Subcutaneous adipose tissue (tissue), 4 donors: ENCODE measurements around the gene TNS3. TPM values are rescaled to one million over a fixed set of nuclear protein-coding genes. Genes with fewer than 3 reads are reported as not detected.

Source experiments
- CTCF ChIP-seq: fragments of 450-650 bp; IDR thresholded peaks from one replicate; pipeline ENCODE4 v1.5.1; 2016; ENCODE audit warnings: low read depth, mild to moderate bottlenecking, control low read depth, antibody characterized with exemption, moderate library complexity
- total RNA-seq, 4 donors: library from RNA; depleted of rRNA; stranded (reverse); fragments of >200 nt; gene quantifications; one replicate each; pipeline ENCODE4 v1.1.0, GENCODE V29; 2016

Gene TNS3
- total RNA-seq, 4 donors from 2014 or later = 104 to 137 (median 110) TPM

DNA sequence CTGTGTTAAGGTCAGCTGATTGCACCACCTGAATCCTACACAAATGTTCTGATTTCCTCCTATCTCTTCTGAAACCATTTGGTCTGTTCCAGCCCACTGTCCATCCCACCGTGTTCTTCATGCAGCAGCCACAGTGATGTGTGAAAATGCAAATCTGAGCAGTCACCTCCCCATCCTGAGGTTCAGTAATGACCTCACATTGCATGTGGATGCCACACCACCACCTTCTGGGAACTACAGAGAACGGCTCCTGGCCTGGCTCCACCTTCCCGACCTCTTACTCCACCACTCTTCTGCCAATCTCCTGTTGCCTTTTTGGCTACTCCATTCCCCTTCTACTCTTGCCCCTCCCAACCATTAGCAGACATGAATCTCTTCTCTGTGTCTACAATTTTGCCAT lies 244.4 kb downstream of the TNS3 start:
- TF ChIP-seq CTCF = no peak

DNA sequence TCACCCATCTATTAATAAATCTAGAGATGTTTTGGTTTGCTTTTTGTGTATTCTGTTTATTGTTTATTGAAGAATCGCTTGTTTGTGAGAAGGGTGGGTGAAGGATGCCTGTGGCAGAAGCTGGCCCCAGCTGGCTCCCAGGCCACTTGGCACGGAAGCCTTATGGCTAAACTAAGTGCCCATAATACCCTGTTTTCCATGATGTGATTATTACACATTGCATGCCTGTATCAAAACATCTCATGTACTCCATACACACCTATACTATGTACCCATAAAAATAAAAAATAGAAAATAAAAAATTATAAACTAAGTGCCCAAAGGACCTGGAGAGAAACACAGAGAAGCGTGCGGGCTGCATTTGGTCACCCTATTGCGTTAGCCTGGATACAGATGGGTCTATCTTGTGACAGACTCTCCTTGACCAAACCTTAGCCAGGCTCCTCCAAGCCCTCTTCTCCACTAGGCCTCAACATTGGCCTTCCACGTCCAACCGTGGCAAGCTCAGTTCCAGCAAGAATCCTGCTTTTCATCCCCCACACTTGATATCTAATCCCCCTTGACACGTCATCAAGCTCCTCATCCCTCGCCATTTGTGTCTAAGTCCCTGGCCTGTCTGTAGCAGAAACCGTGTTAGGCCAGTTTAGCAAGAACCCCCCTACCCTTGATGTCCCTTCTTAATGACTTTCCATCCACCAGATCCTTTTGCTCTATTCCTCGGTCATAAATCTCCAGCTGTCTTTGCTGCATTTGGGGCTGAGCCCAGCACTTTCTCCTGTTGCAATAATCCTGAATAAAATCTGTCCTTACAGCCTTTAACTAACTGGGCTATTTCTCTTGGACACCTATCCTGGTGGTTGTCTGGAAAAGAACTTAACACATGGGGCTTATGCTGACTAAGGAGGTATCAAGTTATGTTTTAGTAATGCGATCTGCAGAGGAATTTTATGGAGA lies 245.2 kb downstream of the TNS3 start:
- TF ChIP-seq CTCF = no peak

- no peak for TF ChIP-seq CTCF
Observed at GRCh38 chr7:47335557-47336471, 246.1 kb downstream of the TNS3 start.

- no peak for TF ChIP-seq CTCF
Observed at GRCh38 chr7:47335071-47335470, 246.8 kb downstream of the TNS3 start.

GRCh38 chr7:47333959-47334358 lies 248.0 kb downstream of the TNS3 start:
- no peak for TF ChIP-seq CTCF

DNA sequence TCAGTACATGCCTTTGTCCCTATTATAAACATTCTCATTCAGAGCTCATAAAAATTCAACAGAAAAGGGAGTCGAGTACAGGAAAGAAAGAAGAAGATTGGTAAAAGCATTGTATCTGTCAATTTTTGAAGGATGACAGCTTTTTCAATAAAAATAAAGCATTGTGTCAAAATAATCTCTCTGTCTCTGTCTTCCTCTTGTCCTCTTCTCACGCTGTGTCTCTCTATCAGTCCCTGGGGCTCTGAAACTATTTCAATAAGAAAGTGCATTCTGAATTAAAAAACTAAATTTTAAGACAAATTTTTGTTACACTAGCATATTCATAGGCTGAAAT lies 248.4 kb downstream of the TNS3 start:
- no peak for TF ChIP-seq CTCF
